Iris pigment epithelial cell (primary cell): ENCODE measurements around the gene TES.

Experiments used
- DNase-seq: peaks from one replicate; pipeline ENCODE4 v3.0.0-alpha.2; 2011; ENCODE audit warnings: low read depth

TES gene

GRCh38 chr7:116193329-116194087 is 16.8 kb upstream of the TES start:
- no peak for DNase-seq

GRCh38 chr7:116194115-116194514 is 16.2 kb upstream of the TES start:
- no peak for DNase-seq

DNA sequence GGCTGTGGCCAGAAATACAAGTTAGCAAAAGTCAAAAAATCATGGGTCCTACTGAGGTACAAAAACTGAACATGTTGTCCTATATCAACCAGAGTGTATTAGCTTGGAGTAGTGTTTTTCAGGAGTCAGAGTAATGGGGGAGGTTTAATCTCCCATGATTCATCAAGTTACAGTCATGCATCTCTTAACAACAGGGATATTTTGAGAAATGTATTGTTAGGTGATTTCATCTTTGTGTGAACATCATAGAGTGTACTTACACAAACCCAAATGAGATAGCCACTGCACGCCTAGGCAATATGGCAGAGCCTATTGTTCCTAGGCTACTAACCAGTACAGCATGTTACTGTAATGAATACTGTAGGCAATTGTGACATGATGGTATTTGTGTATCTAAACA is 14.9 kb upstream of the TES start:
- peak; percentile 76 for DNase-seq

DNA sequence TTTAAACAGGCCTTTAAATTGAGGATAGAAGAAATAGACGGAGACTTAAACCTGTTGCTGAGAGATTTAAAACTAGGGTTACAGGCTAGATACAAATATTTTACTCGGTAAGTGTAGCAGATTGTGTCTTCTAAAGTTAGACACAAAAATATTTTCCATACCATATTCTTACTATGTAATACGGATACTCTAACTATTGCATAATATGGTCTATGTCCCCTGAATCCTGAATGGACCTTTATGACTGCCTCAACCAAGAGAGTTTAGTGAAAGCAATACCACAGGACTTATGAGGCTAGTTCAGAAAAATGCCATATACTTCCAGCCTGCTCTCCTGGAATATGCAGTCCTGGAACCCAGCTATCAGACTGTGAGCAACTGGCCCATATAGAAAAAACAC is 13.4 kb upstream of the TES start:
- DNase-seq = no peak

GRCh38 chr7:116197360-116197759 is 13.0 kb upstream of the TES start:
- no peak for DNase-seq

GRCh38 chr7:116198748-116199410 is 11.5 kb upstream of the TES start:
- no peak for DNase-seq

DNA sequence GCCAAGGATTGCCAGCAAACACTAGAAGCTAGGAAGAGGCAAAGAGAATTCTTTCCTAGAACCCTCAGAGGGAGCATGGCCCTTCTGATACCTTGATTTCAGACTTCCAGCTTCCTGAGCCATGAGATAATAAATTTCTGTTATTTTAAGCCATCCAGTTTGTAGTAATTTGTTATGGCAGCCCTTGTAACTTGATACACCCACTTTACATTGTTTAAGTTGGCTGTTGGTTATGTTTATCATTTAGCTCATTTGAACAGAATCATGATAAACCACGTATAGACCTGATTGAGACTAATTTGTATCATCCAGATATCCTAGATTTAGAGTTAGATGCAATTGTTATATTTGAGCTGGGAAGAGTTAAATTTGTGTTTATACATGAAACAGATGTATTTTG is 9.4 kb upstream of the TES start:
- no peak for DNase-seq

DNA sequence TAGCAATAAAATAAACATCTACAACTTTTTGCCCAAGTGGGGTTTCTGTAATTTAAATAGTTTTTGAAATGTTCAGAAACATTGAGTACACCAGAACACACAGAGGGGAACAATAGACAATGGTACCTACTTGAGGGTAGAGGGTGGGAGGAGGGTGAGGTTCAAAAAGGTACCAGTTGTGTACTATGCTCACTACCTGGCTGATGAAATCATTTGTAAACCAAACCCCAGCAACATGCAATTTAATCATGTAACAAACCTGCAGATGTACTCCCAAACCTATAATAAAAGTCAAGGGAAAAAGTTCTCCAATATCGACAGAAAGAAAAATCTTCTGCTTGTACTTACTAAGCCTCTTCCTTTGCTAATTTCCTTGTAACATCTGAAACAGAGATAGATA is 4.2 kb upstream of the TES start:
- DNase-seq = no peak

GRCh38 chr7:116208919-116209318 is 1.4 kb upstream of the TES start:
- DNase-seq = no peak

DNA sequence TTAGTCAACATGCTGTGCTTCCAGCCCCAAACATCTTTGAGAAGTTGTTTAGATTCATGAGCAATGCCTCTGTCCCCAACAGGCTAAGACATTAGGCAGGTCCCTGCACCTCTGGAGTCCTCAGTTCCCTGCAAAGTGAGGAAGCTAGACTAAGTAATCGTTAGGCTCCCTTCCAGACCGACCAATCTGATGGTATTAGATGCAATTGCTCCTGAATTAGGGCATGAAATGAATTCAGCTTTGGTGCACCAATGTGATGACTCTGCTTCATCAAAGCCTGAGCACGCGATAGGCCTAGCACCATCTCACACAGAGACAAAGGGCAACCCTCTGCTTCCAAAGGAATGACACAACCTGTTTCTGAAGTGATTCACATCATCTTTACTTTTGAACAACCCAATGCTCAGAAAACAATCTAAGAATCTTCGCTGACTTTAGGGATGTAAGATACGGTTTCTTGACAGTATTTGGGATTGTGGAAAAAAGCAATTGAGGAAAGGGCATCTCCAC is 723 bp upstream of the TES start:
- DNase-seq = peak; percentile 30

- DNase-seq = peak; percentile 91
Observed at GRCh38 chr7:116211006-116211912, 920 bp downstream of the TES start.

DNA sequence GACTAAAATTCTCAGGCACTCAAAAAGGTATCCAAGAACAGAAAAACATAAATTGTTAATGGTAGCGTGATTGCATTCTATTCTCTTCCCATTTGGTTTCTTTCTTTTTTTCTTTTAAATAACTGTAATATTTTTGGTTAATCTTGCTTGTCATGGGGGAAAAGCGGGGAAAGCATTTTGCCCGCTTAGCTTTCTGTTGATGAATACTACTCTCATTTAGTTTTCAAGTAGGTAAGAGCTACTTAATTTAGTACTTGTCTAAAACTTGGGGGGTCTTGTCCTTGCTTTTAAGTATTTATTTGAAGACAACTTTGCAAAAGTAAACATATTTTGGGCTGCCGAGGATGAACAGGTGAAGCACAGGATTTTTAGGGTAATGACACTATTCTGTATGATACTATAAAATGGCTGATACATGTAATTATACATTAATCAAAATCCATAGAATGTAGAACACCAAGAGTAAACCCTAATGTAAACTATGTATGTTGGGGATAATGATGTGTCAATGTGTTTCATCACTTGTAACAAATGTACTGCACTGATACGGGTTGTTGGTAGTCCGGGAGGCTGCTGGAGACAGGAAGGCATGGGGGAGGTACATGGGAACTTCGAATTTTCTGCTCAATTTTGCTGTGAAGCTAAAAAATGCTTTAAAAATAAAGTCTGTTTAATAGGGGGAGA is 1.7 kb downstream of the TES start:
- DNase-seq = peak; percentile 71

DNA sequence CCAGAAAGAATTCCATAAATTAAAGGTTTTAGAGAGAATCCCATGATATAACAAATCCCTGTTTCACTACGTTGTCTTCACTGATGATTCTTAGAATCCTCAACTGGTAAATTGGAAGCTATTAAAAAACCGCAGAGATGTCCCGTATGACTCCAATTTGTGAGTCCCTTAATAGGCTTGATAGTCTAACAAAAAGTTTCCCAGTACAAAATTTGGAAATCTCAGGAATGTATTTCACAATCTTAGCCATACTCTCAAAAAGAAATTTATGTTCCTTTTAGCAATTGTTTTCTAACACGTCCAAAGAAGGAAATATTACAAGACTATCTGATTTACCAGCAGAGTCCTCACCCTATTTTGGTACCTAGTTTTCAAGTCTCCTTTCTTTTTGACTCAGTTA is 2.5 kb downstream of the TES start:
- DNase-seq = peak; percentile 59

DNA sequence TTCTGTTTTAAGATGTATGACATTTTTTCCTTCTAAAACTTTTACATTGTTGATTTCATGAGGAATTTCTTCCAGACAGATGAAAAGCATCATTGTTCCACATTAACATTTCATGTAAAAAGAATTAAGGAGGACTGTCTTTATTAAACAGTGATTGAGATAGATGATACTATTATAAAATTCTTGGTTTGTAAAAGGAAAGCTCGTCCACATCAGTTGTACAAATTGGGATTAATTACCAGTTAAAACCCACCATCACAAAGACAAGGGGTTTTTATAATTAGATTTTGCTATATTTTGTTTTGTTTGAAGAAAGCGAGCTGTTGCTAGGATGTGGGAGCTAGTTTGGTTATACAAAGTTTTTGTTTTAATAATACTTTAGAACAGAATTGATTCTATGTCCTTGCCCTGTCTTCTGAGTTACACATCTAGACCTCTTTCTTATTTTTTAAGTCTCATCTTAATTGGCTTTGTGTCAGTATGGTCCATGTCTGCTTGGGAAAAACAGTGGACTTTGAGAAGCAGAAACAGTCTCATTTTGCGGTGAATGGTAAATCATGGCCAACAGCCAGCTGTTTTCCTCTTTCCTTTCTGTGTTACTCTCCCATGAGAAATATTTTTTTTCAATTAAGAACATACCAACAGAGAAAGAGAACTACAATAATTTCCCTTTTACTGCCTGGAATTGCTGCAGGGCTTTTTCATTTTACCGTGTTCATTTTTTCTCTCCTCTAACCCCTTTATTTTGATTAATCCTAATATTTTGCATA is 3.2 kb downstream of the TES start:
- DNase-seq = peak; percentile 81

- no peak for DNase-seq
Observed at GRCh38 chr7:116214921-116215320, 4.6 kb downstream of the TES start.

GRCh38 chr7:116215551-116215950 is 5.2 kb downstream of the TES start:
- no peak for DNase-seq

- peak; percentile 69 for DNase-seq
Observed at GRCh38 chr7:116216956-116217571, 6.7 kb downstream of the TES start.

DNA sequence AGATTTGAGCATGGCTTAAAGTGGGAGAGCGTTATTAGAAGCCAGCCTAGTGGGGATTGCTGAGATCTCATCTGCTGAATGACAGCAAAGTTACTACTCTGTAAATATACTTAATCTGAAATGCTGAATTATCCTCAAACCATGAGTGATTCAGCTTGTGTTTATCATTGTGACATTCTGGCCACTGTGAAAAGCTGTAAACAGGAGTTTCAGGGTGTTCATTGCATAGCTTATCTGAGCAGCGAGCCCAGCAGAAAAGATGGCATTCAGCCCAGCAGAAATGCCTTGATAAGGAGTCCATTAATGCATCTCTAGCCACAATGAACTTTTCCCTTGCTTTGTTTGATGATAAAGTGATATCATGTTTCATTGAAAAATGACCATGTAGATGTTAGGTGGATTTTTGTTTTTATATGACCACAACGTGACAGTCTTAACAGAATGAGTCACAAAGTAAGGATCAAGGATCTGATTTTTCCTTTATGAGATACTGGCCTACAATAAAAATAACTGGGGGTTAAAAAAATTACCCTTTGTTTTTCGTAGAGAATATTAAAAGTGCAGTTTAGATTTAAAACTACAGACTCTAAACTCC is 7.8 kb downstream of the TES start:
- DNase-seq = peak; percentile 99

GRCh38 chr7:116218747-116219146 is 8.4 kb downstream of the TES start:
- no peak for DNase-seq

- no peak for DNase-seq
Observed at GRCh38 chr7:116219288-116219687, 8.9 kb downstream of the TES start.
